ENCODE measurements around the gene SLC25A40.
A peak's percentile ranks its signal among the peaks of the same experiment; 100 is the strongest.

Gene SLC25A40

GRCh38 chr7:87806150-87806549 is 70.0 kb downstream of the SLC25A40 start:
- no peak for DNase-seq (ENCODE audit: low read depth)
- no peak for TF ChIP-seq CTCF (IDR thresholded peaks at IDR 0.05; ENCODE audit: control insufficient read depth, extremely low read depth, insufficient read depth)
- no peak overlapping the region for H3K4me3 ChIP-seq (ENCODE audit: low read depth, low read length)

GRCh38 chr7:87797798-87798403 is 78.3 kb downstream of the SLC25A40 start:
- TF ChIP-seq CTCF (IDR thresholded peaks at IDR 0.05; ENCODE audit: control insufficient read depth, extremely low read depth, insufficient read depth), result peak; percentile 80
- H3K4me3 ChIP-seq (ENCODE audit: low read depth, low read length), result no peak overlapping the region
- DNase-seq (ENCODE audit: low read depth), result peak; percentile 36

- no peak overlapping the region for H3K4me3 ChIP-seq (ENCODE audit: low read depth, low read length)
- TF ChIP-seq CTCF (IDR thresholded peaks at IDR 0.05; ENCODE audit: control insufficient read depth, extremely low read depth, insufficient read depth), result no peak
- no peak for DNase-seq (ENCODE audit: low read depth)
Observed at GRCh38 chr7:87797395-87797794, 78.8 kb downstream of the SLC25A40 start.

GRCh38 chr7:87785368-87785995 is 90.7 kb downstream of the SLC25A40 start:
- no peak for TF ChIP-seq CTCF (IDR thresholded peaks at IDR 0.05; ENCODE audit: control insufficient read depth, extremely low read depth, insufficient read depth)
- no peak for DNase-seq (ENCODE audit: low read depth)
- H3K4me3 ChIP-seq (ENCODE audit: low read depth, low read length), result no peak overlapping the region

GRCh38 chr7:87784424-87784823 is 91.7 kb downstream of the SLC25A40 start:
- DNase-seq (ENCODE audit: low read depth), result no peak
- H3K4me3 ChIP-seq (ENCODE audit: low read depth, low read length), result no peak overlapping the region
- TF ChIP-seq CTCF (IDR thresholded peaks at IDR 0.05; ENCODE audit: control insufficient read depth, extremely low read depth, insufficient read depth), result 0 out of 2 replicates have a peak, but pooled peaks have one; percentile 23

Measured in LNCaP clone FGC (cell line).